HG03025 (cell line): ENCODE data around the gene BGN.

Experiments used
- ATAC-seq: cut with Tn5 transposase; IDR thresholded peaks from one replicate; pipeline ENCODE4 v1.9.1; 2021; ENCODE audit warnings: mild to moderate bottlenecking, moderate library complexity; ENCODE audit not compliant: unreplicated experiment, low FRiP score

The BGN gene

GRCh38 chrX:153481043-153481442, 13.7 kb upstream of the BGN start:
- ATAC-seq: no peak

GRCh38 chrX:153482376-153483015, 12.3 kb upstream of the BGN start:
- ATAC-seq: no peak

- no peak for ATAC-seq
Observed at GRCh38 chrX:153485396-153486080, 9.2 kb upstream of the BGN start.

- no peak for ATAC-seq
Observed at GRCh38 chrX:153486171-153486570, 8.6 kb upstream of the BGN start.

- ATAC-seq: no peak
Observed at GRCh38 chrX:153487590-153488071, 7.1 kb upstream of the BGN start.

- no peak for ATAC-seq
Observed at GRCh38 chrX:153488231-153488914, 6.4 kb upstream of the BGN start.

GRCh38 chrX:153490217-153490930, 4.4 kb upstream of the BGN start:
- ATAC-seq: no peak

GRCh38 chrX:153491351-153491914, 3.3 kb upstream of the BGN start:
- no peak for ATAC-seq

GRCh38 chrX:153491918-153492317, 2.9 kb upstream of the BGN start:
- ATAC-seq: no peak

- no peak for ATAC-seq
Observed at GRCh38 chrX:153492543-153492942, 2.2 kb upstream of the BGN start.

- ATAC-seq: no peak
Observed at GRCh38 chrX:153493085-153493484, 1.7 kb upstream of the BGN start.

GRCh38 chrX:153494061-153494460, 719 bp upstream of the BGN start:
- no peak for ATAC-seq

GRCh38 chrX:153495362-153495751, 577 bp downstream of the BGN start:
- no peak for ATAC-seq

- ATAC-seq: no peak
Observed at GRCh38 chrX:153495903-153496589, 1.3 kb downstream of the BGN start.

GRCh38 chrX:153496590-153496959, 1.8 kb downstream of the BGN start:
- ATAC-seq: no peak

- no peak for ATAC-seq
Observed at GRCh38 chrX:153498453-153498852, 3.7 kb downstream of the BGN start.

- ATAC-seq: no peak
Observed at GRCh38 chrX:153499341-153499740, 4.6 kb downstream of the BGN start.

- ATAC-seq: no peak
Observed at GRCh38 chrX:153499876-153500275, 5.1 kb downstream of the BGN start.

- ATAC-seq: no peak
Observed at GRCh38 chrX:153500676-153501280, 6.0 kb downstream of the BGN start.

GRCh38 chrX:153501530-153501929, 6.8 kb downstream of the BGN start:
- ATAC-seq: no peak
